Amniotic epithelial cell (primary cell): ENCODE data around the gene NBDY.
"Not testable (repeated sequence)": the region's sequence is repeated elsewhere in the genome, so short reads cannot be mapped to it uniquely, and the experiment has no call there.

Experiments
- DNase-seq: peaks from one replicate; pipeline ENCODE4 v3.0.0-alpha.2; 2010; ENCODE audit warnings: low read depth

Gene NBDY

DNA sequence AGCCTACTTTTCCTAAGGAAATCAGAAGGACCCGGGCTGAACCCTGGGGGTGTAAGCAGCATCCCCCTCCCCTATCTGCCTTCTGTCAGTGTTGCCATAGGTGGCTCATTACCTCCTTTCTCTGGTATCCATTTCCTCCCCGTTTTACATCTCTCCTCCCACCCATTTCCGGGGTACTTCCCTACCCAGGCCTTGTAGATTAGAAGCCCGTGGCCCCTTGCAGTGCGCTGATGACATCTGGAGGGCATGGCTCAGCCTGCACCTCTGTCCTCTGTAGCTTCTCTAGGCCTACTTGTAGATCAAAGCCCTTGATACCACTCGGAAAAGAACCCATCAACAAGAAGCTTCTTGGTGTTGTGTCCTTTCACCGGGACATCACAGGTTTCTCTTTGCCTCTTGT is 71.8 kb downstream of the NBDY start:
- DNase-seq, result no peak

GRCh38 chrX:56802428-56802827 is 73.4 kb downstream of the NBDY start:
- DNase-seq, result no peak

- peak; percentile 49 for DNase-seq
These were observed 74.1 kb downstream of the NBDY start for GRCh38 chrX:56802921-56803849.

GRCh38 chrX:56803850-56804681 is 75.0 kb downstream of the NBDY start:
- DNase-seq, result no peak

- DNase-seq, result no peak
These were observed 75.8 kb downstream of the NBDY start for GRCh38 chrX:56804867-56805266.

DNA sequence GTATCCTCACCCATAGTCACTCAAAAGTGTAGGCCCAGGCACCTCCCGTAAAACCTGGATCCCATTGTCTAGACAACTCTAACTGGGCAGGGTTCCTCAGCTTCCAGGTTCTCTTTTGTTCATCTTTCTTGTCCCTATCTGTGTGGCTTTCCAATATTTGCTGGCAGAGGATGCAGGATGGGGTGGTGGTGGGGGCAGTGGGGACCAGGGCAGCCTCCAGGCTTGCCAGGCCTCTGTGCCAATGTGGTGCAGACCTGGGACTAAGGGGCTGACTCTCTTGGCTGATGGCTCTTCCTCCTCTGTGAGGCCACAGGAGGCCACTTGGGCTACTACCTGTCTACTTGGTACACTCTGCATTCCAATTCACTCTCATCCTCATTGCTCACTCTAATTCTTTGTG is 76.4 kb downstream of the NBDY start:
- no peak for DNase-seq

DNA sequence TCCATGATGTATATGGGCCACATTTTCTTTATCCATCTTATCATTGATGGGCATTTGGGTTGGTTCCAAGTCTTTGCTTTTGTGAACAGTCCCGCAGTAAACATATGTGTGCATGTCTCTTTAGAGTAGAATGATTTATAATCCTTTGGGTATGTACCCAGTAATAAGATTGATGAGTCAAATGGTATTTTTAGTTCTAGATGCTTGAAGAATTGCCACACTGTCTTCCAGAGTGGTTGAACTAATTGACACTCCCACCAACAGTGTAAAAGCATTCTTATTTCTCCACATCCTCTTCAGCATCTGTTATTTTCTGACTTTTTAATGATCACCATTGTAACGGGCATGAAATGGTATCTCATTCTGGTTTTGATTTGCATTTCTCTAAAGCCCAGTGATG is 77.1 kb downstream of the NBDY start:
- not testable (repeated sequence) for DNase-seq

- DNase-seq, result no peak
These were observed 82.6 kb downstream of the NBDY start for GRCh38 chrX:56811599-56811998.

- DNase-seq, result no peak
These were observed 83.6 kb downstream of the NBDY start for GRCh38 chrX:56812515-56813105.

GRCh38 chrX:56813318-56813837 is 84.3 kb downstream of the NBDY start:
- DNase-seq, result peak; percentile 89

GRCh38 chrX:56817179-56817578 is 88.1 kb downstream of the NBDY start:
- no peak for DNase-seq

- no peak for DNase-seq
These were observed 97.0 kb downstream of the NBDY start for GRCh38 chrX:56826020-56826419.

DNA sequence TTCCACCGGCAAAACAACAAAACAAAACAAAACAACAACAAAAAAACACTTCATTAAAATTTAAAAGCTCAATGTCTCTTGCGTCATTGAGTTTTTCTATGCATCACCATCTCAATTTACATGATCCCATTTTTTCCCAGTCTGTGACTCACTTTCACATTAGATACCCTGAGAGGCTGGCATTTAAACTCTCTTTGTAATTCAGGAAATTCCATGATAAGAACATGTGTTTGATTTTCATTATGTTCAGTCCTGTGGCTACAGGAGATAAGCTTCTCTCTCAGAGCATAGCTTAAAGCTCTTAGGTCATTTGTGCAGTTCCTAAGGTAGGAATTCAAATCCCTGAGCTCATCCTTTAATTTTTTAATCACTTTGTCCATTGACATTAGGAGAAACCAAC is 104.6 kb downstream of the NBDY start:
- peak; percentile 9 for DNase-seq

DNA sequence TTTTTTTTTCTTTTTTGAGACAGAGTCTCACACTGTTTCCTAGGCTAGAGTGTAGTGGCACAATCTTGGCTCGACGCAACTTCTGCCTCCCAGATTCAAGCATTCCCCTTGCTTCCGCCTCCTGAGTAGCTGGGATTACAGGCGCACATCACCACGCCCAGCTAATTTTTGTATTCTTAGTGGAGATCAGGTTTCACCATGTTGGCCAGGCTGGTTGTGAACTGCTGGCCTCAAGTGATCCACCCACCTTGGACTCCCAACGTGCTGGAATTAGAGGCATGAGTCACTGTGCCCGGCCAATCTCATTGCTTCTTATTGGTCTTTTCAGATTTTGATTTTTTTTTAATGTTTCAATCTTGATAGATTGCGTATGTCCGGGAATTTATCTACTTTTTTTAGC is 124.4 kb downstream of the NBDY start:
- no peak for DNase-seq

GRCh38 chrX:56857042-56857441 is 128.0 kb downstream of the NBDY start:
- no peak for DNase-seq

- no peak for DNase-seq
These were observed 131.8 kb downstream of the NBDY start for GRCh38 chrX:56860888-56861287.
